Chondrocyte (in vitro differentiated cells): ENCODE measurements around the gene PIP5K1B. TPM values are rescaled to one million over a fixed set of nuclear protein-coding genes. Genes with fewer than 3 reads are reported as not detected.
"Not testable (repeated sequence)": the region's sequence is repeated elsewhere in the genome, so short reads cannot be mapped to it uniquely, and the experiment has no call there.

ENCODE experiments used
- DNase-seq: peaks from one replicate; pipeline ENCODE4 v3.0.0; 2021; ENCODE audit warnings: mixed read lengths, low spot score
- H3K27ac Mint-ChIP-seq: one replicate; pipeline ENCODE4 v1.8.0; 2021; ENCODE audit warnings: mild to moderate bottlenecking, moderate library complexity, mixed read lengths; ENCODE audit not compliant: unreplicated experiment
- H3K27me3 Mint-ChIP-seq: 2 replicates; pipeline ENCODE4 v1.8.0; 2021; ENCODE audit warnings: low read depth, mixed read lengths
- H3K36me3 Mint-ChIP-seq: 2 replicates; pipeline ENCODE4 v1.8.0; 2021; ENCODE audit warnings: low read depth, mixed read lengths
- H3K4me1 Mint-ChIP-seq: 2 replicates; pipeline ENCODE4 v1.8.0; 2021; ENCODE audit warnings: low read depth, mild to moderate bottlenecking, mixed read lengths
- H3K4me3 Mint-ChIP-seq: one replicate; pipeline ENCODE4 v1.8.0; 2021; ENCODE audit warnings: mild to moderate bottlenecking, moderate library complexity, mixed read lengths; ENCODE audit not compliant: unreplicated experiment
- H3K9me3 Mint-ChIP-seq: 2 replicates; pipeline ENCODE4 v1.8.0; 2021; ENCODE audit warnings: low read depth, mixed read lengths
- total RNA-seq: library from RNA; stranded (reverse); gene quantifications from 3 replicates; pipeline ENCODE4 v1.2.1, GENCODE V29; 2021
- TF ChIP-seq, protein P1 (sequence below): fragments of 200-600 bp; sonication (generic); IDR thresholded peaks from 2 replicates; pipeline ENCODE4 v1.5.0; 2021; ENCODE audit warnings: antibody characterized with exemption, mild to moderate bottlenecking, moderate library complexity

Gene PIP5K1B
- total RNA-seq, 1 donor from 2014 or later = not detected

DNA sequence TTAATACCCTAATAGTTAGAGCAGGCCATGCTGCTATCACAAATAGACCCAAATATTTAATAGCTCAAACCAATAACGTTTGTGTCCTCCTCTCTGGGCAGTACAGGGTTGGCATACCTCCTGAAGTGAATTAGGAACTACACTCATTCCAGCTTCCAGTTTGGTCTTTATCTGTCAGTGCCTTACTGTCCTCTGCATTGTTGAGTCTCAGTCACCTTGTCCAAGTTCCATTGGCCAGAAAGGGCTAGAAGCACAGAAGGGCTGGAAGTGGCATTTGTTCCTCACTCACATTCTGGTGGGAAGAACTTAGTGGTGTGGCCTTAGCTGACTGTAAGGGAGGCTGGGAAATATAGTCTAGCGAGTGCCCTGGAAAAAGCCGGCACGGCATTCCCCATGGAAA, 341.7 kb downstream of the PIP5K1B start:
- TF ChIP-seq, protein P1, sequence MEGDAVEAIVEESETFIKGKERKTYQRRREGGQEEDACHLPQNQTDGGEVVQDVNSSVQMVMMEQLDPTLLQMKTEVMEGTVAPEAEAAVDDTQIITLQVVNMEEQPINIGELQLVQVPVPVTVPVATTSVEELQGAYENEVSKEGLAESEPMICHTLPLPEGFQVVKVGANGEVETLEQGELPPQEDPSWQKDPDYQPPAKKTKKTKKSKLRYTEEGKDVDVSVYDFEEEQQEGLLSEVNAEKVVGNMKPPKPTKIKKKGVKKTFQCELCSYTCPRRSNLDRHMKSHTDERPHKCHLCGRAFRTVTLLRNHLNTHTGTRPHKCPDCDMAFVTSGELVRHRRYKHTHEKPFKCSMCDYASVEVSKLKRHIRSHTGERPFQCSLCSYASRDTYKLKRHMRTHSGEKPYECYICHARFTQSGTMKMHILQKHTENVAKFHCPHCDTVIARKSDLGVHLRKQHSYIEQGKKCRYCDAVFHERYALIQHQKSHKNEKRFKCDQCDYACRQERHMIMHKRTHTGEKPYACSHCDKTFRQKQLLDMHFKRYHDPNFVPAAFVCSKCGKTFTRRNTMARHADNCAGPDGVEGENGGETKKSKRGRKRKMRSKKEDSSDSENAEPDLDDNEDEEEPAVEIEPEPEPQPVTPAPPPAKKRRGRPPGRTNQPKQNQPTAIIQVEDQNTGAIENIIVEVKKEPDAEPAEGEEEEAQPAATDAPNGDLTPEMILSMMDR = no peak
- H3K27ac Mint-ChIP-seq = no peak overlapping the region

DNA sequence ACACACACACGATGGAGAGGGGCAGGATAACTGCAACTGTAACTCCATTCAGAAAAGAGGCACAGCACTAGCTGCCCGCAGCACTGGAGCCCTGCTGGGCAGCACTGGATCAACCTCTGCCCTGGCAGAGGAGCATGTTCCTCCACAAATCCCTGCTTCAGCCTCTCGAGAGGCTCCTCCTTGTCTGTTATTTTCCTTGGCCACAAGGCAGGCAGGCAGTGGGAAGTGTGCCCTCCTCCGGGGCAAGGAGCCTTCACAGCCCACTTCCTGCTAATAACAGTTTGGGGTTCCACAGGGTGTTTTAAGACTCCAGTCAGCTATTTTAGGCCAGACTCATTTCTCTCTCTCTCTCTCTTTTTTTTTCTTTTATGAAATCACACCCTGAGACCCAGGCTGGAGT, 342.3 kb downstream of the PIP5K1B start:
- TF ChIP-seq, protein P1 = peak; percentile 38
- no peaks in the 10 kb centered on the region for H3K9me3 Mint-ChIP-seq
- no peak overlapping the region for H3K4me3 Mint-ChIP-seq
- peak overlapping the region; percentile 54 for H3K27ac Mint-ChIP-seq
- H3K4me1 Mint-ChIP-seq = peaks cover 23% of the 10 kb centered on the region
- no peaks in the 10 kb centered on the region for H3K27me3 Mint-ChIP-seq
- no peak for DNase-seq
- H3K36me3 Mint-ChIP-seq = peaks cover 5% of the 10 kb centered on the region

More for the DNA sequence above, 341.7 kb downstream of the PIP5K1B start:
- no peaks in the 10 kb centered on the region for H3K27me3 Mint-ChIP-seq
- peaks cover 5% of the 10 kb centered on the region for H3K36me3 Mint-ChIP-seq
- no peaks in the 10 kb centered on the region for H3K9me3 Mint-ChIP-seq
- no peak overlapping the region for H3K4me3 Mint-ChIP-seq
- H3K4me1 Mint-ChIP-seq = peaks cover 23% of the 10 kb centered on the region
- no peak for DNase-seq

DNA sequence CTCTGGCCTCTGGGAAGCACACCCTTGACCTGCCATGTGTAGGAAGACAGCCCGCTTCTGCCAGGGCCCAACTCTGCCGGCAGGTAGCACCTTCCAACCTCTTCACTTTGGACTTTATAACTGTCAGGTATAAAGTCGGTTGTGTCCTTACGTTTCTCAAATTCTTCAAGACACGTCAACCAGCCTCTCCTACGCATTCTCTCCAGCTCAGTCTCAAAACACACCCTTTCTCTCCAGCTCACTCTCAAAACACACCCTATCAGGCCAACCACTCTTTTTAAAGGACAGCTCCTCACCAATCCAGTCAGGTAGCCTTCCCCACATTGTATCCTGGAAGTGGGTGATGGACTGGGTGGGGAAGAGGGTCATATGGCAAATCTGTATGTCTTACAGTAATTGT, 344.1 kb downstream of the PIP5K1B start:
- Mint-ChIP-seq H3K36me3 (peaks cover 5% of the 10 kb centered on the region), H3K27me3 (no peaks in the 10 kb centered on the region), H3K27ac (no peak overlapping the region), H3K4me3 (no peak overlapping the region), H3K9me3 (no peaks in the 10 kb centered on the region), H3K4me1 (peaks cover 23% of the 10 kb centered on the region)
- DNase-seq = no peak
- TF ChIP-seq, protein P1 = no peak

DNA sequence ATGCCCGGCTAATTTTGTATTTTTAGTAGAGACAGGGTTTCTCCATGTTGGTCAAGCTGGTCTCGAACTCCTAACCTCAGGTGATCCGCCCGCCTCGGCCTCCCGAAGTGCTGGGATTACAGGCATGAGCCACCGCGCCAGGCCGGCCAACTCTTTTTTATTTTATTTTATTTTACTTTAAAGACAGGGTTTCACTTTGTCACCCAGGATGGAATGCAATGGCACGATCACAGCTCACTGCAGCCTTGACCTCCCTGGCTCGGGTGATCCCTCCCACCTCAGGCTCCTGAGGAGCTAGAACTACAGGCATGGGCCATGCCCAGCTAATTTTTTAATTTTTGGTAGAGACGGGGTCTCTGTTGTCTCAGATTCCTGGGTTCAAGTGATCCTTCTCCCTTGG, 345.9 kb downstream of the PIP5K1B start:
- H3K4me1 Mint-ChIP-seq = peaks cover 21% of the 10 kb centered on the region
- not testable (repeated sequence) for DNase-seq, H3K36me3 Mint-ChIP-seq, H3K27ac Mint-ChIP-seq, H3K27me3 Mint-ChIP-seq, H3K9me3 Mint-ChIP-seq, H3K4me3 Mint-ChIP-seq

DNA sequence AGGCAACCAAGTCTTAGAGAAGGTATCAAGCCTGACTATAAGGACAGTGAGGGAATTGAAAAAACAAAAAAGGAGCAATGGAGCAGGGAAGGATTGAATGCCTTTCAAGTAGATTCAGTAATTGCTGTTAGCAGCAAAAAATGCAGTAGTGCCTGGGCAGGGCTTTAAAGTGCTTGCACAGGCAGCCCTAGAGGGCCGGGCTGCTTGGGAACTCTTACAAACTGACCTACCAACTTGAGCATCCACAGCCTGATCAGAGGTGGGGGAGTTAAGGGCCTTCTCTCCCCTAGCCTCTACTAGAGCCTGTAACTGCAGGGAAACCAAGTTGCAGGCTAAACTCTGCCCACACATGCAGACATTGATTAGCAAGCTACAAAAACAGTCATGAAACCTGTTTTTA, 349.9 kb downstream of the PIP5K1B start:
- DNase-seq = no peak
- no peaks in the 10 kb centered on the region for H3K27me3 Mint-ChIP-seq
- no peak overlapping the region for H3K4me3 Mint-ChIP-seq
- H3K4me1 Mint-ChIP-seq = peaks cover 11% of the 10 kb centered on the region
- H3K27ac Mint-ChIP-seq = no peak overlapping the region
- TF ChIP-seq, protein P1 = no peak
- H3K9me3 Mint-ChIP-seq = no peaks in the 10 kb centered on the region
- H3K36me3 Mint-ChIP-seq = peaks cover 5% of the 10 kb centered on the region

DNA sequence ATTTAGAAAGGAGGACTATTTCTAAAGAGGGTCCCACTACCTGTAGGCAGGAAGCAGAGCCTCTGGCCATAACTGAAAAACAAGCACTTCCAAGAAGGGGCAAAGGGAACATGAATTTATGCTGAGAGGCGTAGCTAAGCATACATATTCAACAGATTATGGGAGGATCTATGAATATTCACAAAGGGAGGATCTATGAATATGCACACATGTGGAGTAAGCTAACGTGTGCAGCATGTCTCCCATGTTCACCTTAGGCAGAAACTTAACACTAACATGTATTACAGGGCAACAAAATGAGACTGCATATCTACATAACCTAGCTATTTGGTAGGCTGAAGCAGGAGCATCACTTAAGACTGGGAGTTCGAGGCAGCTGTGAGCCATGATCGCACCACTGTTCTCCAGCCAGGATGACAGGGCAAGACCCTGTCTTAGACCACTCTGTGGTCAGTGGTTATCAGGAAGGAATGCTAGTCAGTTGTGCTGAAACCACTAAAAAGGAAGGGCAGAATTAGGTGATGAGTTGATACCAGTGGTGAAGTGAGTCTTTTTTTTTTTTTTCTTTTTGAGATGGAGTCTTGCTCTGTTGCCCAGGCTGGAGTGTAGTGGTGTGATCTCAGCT, 351.3 kb downstream of the PIP5K1B start:
- Mint-ChIP-seq H3K27ac (no peak overlapping the region), H3K4me3 (no peak overlapping the region), H3K27me3 (no peaks in the 10 kb centered on the region), H3K9me3 (no peaks in the 10 kb centered on the region), H3K4me1 (peaks cover 11% of the 10 kb centered on the region), H3K36me3 (peaks cover 9% of the 10 kb centered on the region)
- no peak for DNase-seq
- TF ChIP-seq, protein P1 = no peak
